GM13977 (cell line): ENCODE measurements around the gene RGR.

ENCODE experiments used
- DNase-seq: peaks from one replicate; pipeline ENCODE4 v3.0.0; 2012; ENCODE audit warnings: low spot score
- CTCF ChIP-seq: IDR thresholded peaks from 2 replicates; pipeline ENCODE4 v1.5.1; 2012; ENCODE audit warnings: mild to moderate bottlenecking, control low read depth; ENCODE audit not compliant: insufficient read depth; ENCODE audit errors: extremely low read depth, missing control alignments
- in situ Hi-C: fragments of 300-500 bp; cut with MboI; formaldehyde crosslinking; loops from one replicate; pipeline ENCODE4 v1.12.0; 2022; ENCODE audit warnings: low sequenced_read_pairs, low pct_unique_long_range_greater_than_20kb, mixed read lengths, inconsistent platforms; ENCODE audit not compliant: unreplicated experiment

The RGR gene

GRCh38 chr10:84205853-84206525 lies 38.9 kb upstream of the RGR start:
- TF ChIP-seq CTCF: no peak
- no peak for DNase-seq
- in situ Hi-C loops: loop anchor here (5.0 kb wide), 1 partner anchor 44 kb away; no protein-coding TSS in a partner anchor

- no peak for TF ChIP-seq CTCF
- DNase-seq: no peak
- in situ Hi-C loops: loop anchor here (5.0 kb wide), 1 partner anchor 46 kb away; no protein-coding TSS in a partner anchor
Observed at GRCh38 chr10:84208023-84208422, 36.8 kb upstream of the RGR start.

GRCh38 chr10:84211566-84211965 lies 33.3 kb upstream of the RGR start:
- in situ Hi-C loops: loop anchor here (10.0 kb wide), 1 partner anchor 67 kb away; no protein-coding TSS in a partner anchor
- DNase-seq: no peak
- no peak for TF ChIP-seq CTCF

- in situ Hi-C loops: loop anchor here (10.0 kb wide), 1 partner anchor 67 kb away; no protein-coding TSS in a partner anchor
- no peak for DNase-seq
- TF ChIP-seq CTCF: no peak
Observed at GRCh38 chr10:84212014-84212413, 32.8 kb upstream of the RGR start.

- in situ Hi-C loops: loop anchor here (10.0 kb wide), 1 partner anchor 68 kb away; no protein-coding TSS in a partner anchor
- no peak for TF ChIP-seq CTCF
- DNase-seq: no peak
Observed at GRCh38 chr10:84213076-84213475, 31.8 kb upstream of the RGR start.

GRCh38 chr10:84214046-84214572 lies 30.7 kb upstream of the RGR start:
- in situ Hi-C loops: loop anchor here (10.0 kb wide), 1 partner anchor 69 kb away; no protein-coding TSS in a partner anchor
- DNase-seq: no peak
- no peak for TF ChIP-seq CTCF
